T-cell (primary cell): ENCODE data around the gene TMEM242. TPM values are rescaled to one million over a fixed set of nuclear protein-coding genes. Genes with fewer than 3 reads are reported as not detected.

Experiments
- ATAC-seq, 4 experiments: fragments of 200-7000 bp in 3 of 4; fragments of 150-1000 bp in 1 of 4; cut with Tn5 transposase; replicated peaks in 1 of 4; 1 replicate in 3 of 4; 2 replicates in 1 of 4; pipeline ENCODE4 v1.10.0; 2021; ENCODE audit warnings: moderate library complexity in 3 of 4, mild to moderate bottlenecking in 2 of 4, moderate number of reproducible peaks in 1 of 4
- CTCF ChIA-PET, 2 donors: fragments of 300-600 bp; sonication (Branson Sonifier 250); formaldehyde crosslinking; loops; one replicate each; lab custom pipeline; 2022; ENCODE audit warnings: antibody characterized with exemption in 2 of 2; lab: Charles Lee
- POLR2A ChIA-PET, 2 donors: fragments of 300-600 bp; sonication (Branson Sonifier 250); formaldehyde crosslinking; loops; one replicate each; lab custom pipeline; 2022; ENCODE audit warnings: antibody characterized with exemption in 2 of 2; lab: Charles Lee
- DNase-seq, 35 experiments: peaks; one replicate each; pipeline versions ENCODE4 v3.0.0 to v3.0.0-alpha.2; 2013 to 2023
- H3K27ac ChIP-seq: one replicate; pipeline ENCODE4 v1.5.1; 2013; ENCODE audit warnings: low read length
- H3K27me3 ChIP-seq, 2 experiments: replicated peaks in 1 of 2; 1 replicate in 1 of 2; 2 replicates in 1 of 2; pipeline versions ENCODE4 v1.6.1 to v1.7.0; 2013; ENCODE audit warnings: low read length in 1 of 2, mixed read lengths in 1 of 2; ENCODE audit not compliant: control insufficient read depth in 2 of 2, insufficient read depth in 2 of 2; ENCODE audit errors: extremely low read depth in 1 of 2
- H3K36me3 ChIP-seq, 2 donors: 1 replicate in 1 of 2; 2 replicates in 1 of 2; pipeline versions ENCODE4 v1.6.1 to v1.7.0; 2013; ENCODE audit warnings: low read length in 1 of 2; ENCODE audit not compliant: control insufficient read depth in 2 of 2, insufficient read depth in 1 of 2; ENCODE audit errors: extremely low read depth in 1 of 2
- H3K4me1 ChIP-seq, 2 experiments: 1 replicate in 1 of 2; 2 replicates in 1 of 2; pipeline versions ENCODE4 v1.6.1 to v1.7.0; 2013; ENCODE audit warnings: low read length in 2 of 2, mixed read lengths in 1 of 2; ENCODE audit not compliant: insufficient read depth in 2 of 2, control insufficient read depth in 1 of 2; ENCODE audit errors: extremely low read depth in 1 of 2
- H3K4me3 ChIP-seq, 2 donors: 1 replicate in 1 of 2; 2 replicates in 1 of 2; pipeline versions ENCODE4 v1.5.1 to v1.7.0; 2013; ENCODE audit warnings: mild to moderate bottlenecking in 2 of 2, low read length in 1 of 2, moderate library complexity in 1 of 2; ENCODE audit not compliant: control insufficient read depth in 1 of 2; ENCODE audit errors: extremely low read depth in 1 of 2
- H3K9me3 ChIP-seq: 2 replicates; pipeline ENCODE4 v1.7.0; 2013
- H3K27ac Mint-ChIP-seq, 2 donors: one replicate each; pipeline ENCODE4 v1.8.0; 2020 to 2021; ENCODE audit warnings: mild to moderate bottlenecking in 2 of 2, mixed read lengths in 2 of 2
- H3K27me3 Mint-ChIP-seq, 2 donors: one replicate each; pipeline ENCODE4 v1.8.0; 2021 to 2022; ENCODE audit warnings: mixed read lengths in 2 of 2
- H3K36me3 Mint-ChIP-seq: one replicate; pipeline ENCODE4 v1.8.0; 2021; ENCODE audit warnings: mixed read lengths
- H3K4me1 Mint-ChIP-seq, 3 donors: one replicate each; pipeline ENCODE4 v1.8.0; 2020 to 2022; ENCODE audit warnings: mixed read lengths in 3 of 3, mild to moderate bottlenecking in 1 of 3
- H3K4me3 Mint-ChIP-seq, 3 donors: one replicate each; pipeline ENCODE4 v1.8.0; 2020 to 2022; ENCODE audit warnings: mild to moderate bottlenecking in 3 of 3, mixed read lengths in 3 of 3, moderate library complexity in 3 of 3
- H3K9me3 Mint-ChIP-seq, 3 donors: one replicate each; pipeline ENCODE4 v1.8.0; 2020 to 2022; ENCODE audit warnings: mixed read lengths in 3 of 3
- WGBS: methylation state at CpG from one replicate; pipeline ENCODE4 v1.1.5; 2013; ENCODE audit warnings: missing lambda C conversion rate; ENCODE audit not compliant: insufficient coverage; 5-methylcytosine and 5-hydroxymethylcytosine counted together
- total RNA-seq, 35 experiments: library from RNA in 6 of 35; stranded (reverse) in 6 of 35; fragments of 120-200 nt in 1 of 35; gene quantifications; one replicate each; pipeline versions ENCODE4 v1.2.1 to v1.2.4 and lab custom pipeline; 2013 to 2026

The TMEM242 gene
- total RNA-seq, 5 donors from 2014 or later (not counting 1 experiment from before 2014, with no cell fraction given), result 10.3 to 17.9 (median 12.9) TPM

GRCh38 chr6:157278171-157278570, 45.1 kb downstream of the TMEM242 start:
- ATAC-seq, result no peak
- ChIA-PET CTCF (no interaction called here), POLR2A (interaction anchor here in 1 of 2 donors (0.8 kb wide), 1 partner anchor 56 kb away, joined by 3 read pairs; no protein-coding TSS in a partner anchor)
- Histone ChIP-seq H3K27ac (no peak overlapping the region), H3K4me3 (no peak overlapping the region), H3K4me1 (peaks cover 0 to 18% of the 10 kb centered on the region in 2 experiments), H3K27me3 (peaks cover 0 to 9% of the 10 kb centered on the region in 2 experiments), H3K9me3 (no peaks in the 10 kb centered on the region), H3K36me3 (no peaks in the 10 kb centered on the region)
- Mint-ChIP-seq H3K36me3 (no peaks in the 10 kb centered on the region), H3K27me3 (no peaks in the 10 kb centered on the region), H3K9me3 (no peaks in the 10 kb centered on the region), H3K4me1 (peaks cover 0 to 6% (median 6%) of the 10 kb centered on the region in 3 donors), H3K27ac (no peak overlapping the region), H3K4me3 (no peak overlapping the region)
- DNase-seq, result no peak
- 100% methylated on average over 3 of the region's 9 CpGs for WGBS

- H3K27ac ChIP-seq, result no peak overlapping the region
- CTCF ChIA-PET, result no interaction called here
- H3K36me3 ChIP-seq, result no peaks in the 10 kb centered on the region
- Mint-ChIP-seq H3K27ac (no peak overlapping the region), H3K27me3 (no peaks in the 10 kb centered on the region), H3K4me1 (peaks cover 0 to 8% (median 6%) of the 10 kb centered on the region in 3 donors), H3K4me3 (no peak overlapping the region), H3K9me3 (no peaks in the 10 kb centered on the region), H3K36me3 (no peaks in the 10 kb centered on the region)
- DNase-seq, result no peak
- peaks cover 0 to 9% of the 10 kb centered on the region in 2 experiments for H3K27me3 ChIP-seq
- POLR2A ChIA-PET, result interaction anchor here in 1 of 2 donors (1.1 kb wide), 1 partner anchor 9 kb away, joined by 3 read pairs; no protein-coding TSS in a partner anchor
- H3K4me3 ChIP-seq, result no peak overlapping the region
- peaks cover 0 to 20% of the 10 kb centered on the region in 2 experiments for H3K4me1 ChIP-seq
- no peaks in the 10 kb centered on the region for H3K9me3 ChIP-seq
- 100% methylated on average over 6 of the region's 9 CpGs for WGBS
- ATAC-seq, result no peak
These were observed 46.6 kb downstream of the TMEM242 start for GRCh38 chr6:157276731-157277130.

DNA sequence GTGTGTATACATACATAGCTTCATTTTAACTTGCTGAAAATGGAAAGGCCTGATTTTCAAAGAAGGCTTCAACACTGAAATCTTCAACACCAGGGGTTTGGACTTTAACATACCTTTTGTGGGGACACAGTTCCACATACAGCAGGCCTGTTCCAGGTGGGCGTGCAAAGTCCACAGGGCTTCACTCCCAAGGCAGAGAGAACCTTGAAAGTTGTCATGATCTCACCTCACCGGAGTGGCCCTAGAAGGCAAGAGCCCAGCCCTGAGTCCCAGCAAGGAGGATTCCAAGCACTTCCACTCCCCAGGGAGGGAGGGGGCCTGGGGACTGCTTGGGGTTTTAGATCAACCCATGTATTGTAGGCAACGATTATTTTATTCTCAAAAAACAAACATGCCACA, 47.2 kb downstream of the TMEM242 start:
- DNase-seq (no peak), ATAC-seq (no peak)
- Histone ChIP-seq H3K4me1 (peaks cover 0 to 20% of the 10 kb centered on the region in 2 experiments), H3K4me3 (no peak overlapping the region), H3K27me3 (peaks cover 0 to 9% of the 10 kb centered on the region in 2 experiments), H3K36me3 (no peaks in the 10 kb centered on the region), H3K9me3 (no peaks in the 10 kb centered on the region), H3K27ac (no peak overlapping the region)
- no peaks in the 10 kb centered on the region for H3K27me3 Mint-ChIP-seq
- H3K27ac Mint-ChIP-seq, result no peak overlapping the region
- H3K9me3 Mint-ChIP-seq, result no peaks in the 10 kb centered on the region
- ChIA-PET CTCF (no interaction called here), POLR2A (no interaction called here)
- 86% methylated on average over 1 of the region's 3 CpGs for WGBS
- H3K4me1 Mint-ChIP-seq, result peaks cover 0 to 8% (median 6%) of the 10 kb centered on the region in 3 donors
- H3K36me3 Mint-ChIP-seq, result no peaks in the 10 kb centered on the region
- no peak overlapping the region for H3K4me3 Mint-ChIP-seq

DNA sequence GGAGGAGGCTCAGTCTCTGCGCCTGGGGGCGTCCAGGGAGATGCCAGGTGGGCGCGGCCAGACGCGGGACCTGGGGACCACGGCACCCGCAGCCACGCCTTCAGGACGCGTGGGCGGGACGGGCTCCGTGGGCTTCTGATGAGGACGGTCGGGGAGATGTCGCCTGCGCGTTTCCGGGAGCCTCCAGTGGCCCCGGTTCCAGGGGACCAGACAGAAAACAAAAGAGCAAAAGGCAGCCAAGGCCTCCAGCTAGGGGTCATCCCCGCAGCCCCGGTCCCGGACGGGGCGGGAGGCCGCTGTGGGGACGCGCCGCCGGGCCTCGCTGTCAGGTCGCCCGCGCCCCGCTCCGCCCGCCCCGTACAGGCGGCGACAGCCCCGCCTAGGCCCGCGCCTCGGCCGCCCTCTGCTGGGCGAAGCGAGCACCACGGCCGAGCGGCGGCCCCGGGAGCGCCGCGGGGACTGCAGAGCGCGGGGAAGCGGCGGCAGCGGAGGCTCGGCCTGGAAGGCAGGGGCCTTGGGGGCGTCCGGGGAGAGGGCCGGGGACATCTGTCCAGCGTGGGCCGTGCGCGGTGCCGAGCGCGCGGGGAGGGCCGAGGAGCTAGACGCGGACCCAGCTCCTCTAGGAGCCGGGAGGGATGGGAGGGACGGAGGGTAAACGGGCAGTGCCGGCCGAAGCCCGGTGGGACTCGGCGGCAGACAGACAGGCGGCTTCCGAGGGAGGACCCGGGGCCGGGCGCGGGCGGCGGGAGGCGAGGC, 48.7 kb downstream of the TMEM242 start:
- ChIA-PET CTCF (interaction anchor here (0.6 to 1.1 kb wide), 6 partner anchors 38 to 1860 kb away, joined by 3 to 5 read pairs (median 3); no protein-coding TSS in a partner anchor), POLR2A (interaction anchor here in 1 of 2 donors (0.6 kb wide), 1 partner anchor 16 kb away, joined by 3 read pairs; no protein-coding TSS in a partner anchor)
- 1% methylated on average over 87 of the region's 93 CpGs for WGBS
- DNase-seq (peak; percentile 62 to 91 (median 81)), ATAC-seq (peak; percentile 85 to 95 (median 90))
- H3K4me1 Mint-ChIP-seq, result peaks cover 0 to 8% (median 6%) of the 10 kb centered on the region in 3 donors
- Histone ChIP-seq H3K27ac (peak overlapping the region; percentile 78), H3K27me3 (peaks cover 0 to 9% of the 10 kb centered on the region in 2 experiments), H3K9me3 (no peaks in the 10 kb centered on the region), H3K36me3 (no peaks in the 10 kb centered on the region), H3K4me1 (peaks cover 0 to 20% of the 10 kb centered on the region in 2 experiments), H3K4me3 (peak overlapping the region; percentile 71 to 76)
- H3K9me3 Mint-ChIP-seq, result peaks cover 0 to 10% (median 9%) of the 10 kb centered on the region in 3 donors
- H3K27me3 Mint-ChIP-seq, result no peaks in the 10 kb centered on the region
- no peaks in the 10 kb centered on the region for H3K36me3 Mint-ChIP-seq
- H3K27ac Mint-ChIP-seq, result peak overlapping the region; percentile 93 to 94
- H3K4me3 Mint-ChIP-seq, result peak overlapping the region; percentile 85 to 91 (median 89)

DNA sequence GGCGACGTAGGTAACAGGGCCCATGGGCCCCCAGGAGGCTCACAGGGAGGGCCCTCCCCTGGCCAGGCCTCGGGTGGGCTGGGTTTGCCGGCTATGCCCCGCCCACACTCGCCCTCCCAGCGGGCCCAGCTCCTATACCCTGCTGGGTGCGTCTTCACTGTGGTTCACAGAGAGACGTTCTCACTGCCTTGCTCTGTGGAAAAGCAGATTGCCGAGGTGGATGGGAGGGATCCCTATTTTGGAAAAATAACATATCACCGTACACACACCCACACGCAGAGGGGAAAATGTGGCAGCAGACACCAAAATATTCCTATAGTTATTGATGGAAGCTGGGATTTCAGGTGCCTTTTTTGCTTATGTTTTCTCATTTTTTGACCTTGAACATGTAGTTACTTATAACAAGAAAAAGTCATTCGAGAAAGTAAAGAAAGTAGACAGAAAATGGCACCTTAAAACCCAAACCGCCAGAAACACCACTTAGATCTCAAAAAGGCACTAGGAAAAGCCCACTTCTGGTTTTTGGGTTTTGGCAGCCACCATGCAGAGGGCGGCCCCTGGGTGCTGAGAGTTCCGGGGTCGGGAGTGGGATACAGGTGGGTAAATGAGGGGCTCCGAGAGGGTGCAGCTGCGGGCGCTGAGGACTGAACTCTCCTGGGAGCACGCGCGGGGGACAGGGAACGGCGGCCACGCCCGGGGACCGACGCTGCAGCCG, 49.4 kb downstream of the TMEM242 start:
- Histone ChIP-seq H3K27me3 (peaks cover 0 to 6% of the 10 kb centered on the region in 2 experiments), H3K36me3 (no peaks in the 10 kb centered on the region), H3K4me1 (peaks cover 0 to 20% of the 10 kb centered on the region in 2 experiments), H3K27ac (peak overlapping the region; percentile 78), H3K9me3 (no peaks in the 10 kb centered on the region), H3K4me3 (peak overlapping the region; percentile 71 to 76)
- ChIA-PET CTCF (no interaction called here), POLR2A (no interaction called here)
- ATAC-seq, result peak; percentile 43 to 55 (median 49)
- WGBS, result 1% methylated on average over 20 of the region's 30 CpGs
- Mint-ChIP-seq H3K27ac (peak overlapping the region; percentile 93 to 94), H3K4me3 (peak overlapping the region; percentile 85 to 91 (median 89)), H3K27me3 (no peaks in the 10 kb centered on the region), H3K9me3 (peaks cover 0 to 10% (median 9%) of the 10 kb centered on the region in 3 donors), H3K4me1 (peaks cover 0 to 8% (median 6%) of the 10 kb centered on the region in 3 donors), H3K36me3 (no peaks in the 10 kb centered on the region)
- peak; percentile 32 to 78 (median 57) for DNase-seq
